IPS DF 19.7 (cell line): ENCODE data around the gene LOXL3.

ENCODE experiments used
- DNase-seq: peaks from one replicate; pipeline ENCODE4 v3.0.0-alpha.2; 2013; ENCODE audit warnings: low read depth, low spot score

The LOXL3 gene

DNA sequence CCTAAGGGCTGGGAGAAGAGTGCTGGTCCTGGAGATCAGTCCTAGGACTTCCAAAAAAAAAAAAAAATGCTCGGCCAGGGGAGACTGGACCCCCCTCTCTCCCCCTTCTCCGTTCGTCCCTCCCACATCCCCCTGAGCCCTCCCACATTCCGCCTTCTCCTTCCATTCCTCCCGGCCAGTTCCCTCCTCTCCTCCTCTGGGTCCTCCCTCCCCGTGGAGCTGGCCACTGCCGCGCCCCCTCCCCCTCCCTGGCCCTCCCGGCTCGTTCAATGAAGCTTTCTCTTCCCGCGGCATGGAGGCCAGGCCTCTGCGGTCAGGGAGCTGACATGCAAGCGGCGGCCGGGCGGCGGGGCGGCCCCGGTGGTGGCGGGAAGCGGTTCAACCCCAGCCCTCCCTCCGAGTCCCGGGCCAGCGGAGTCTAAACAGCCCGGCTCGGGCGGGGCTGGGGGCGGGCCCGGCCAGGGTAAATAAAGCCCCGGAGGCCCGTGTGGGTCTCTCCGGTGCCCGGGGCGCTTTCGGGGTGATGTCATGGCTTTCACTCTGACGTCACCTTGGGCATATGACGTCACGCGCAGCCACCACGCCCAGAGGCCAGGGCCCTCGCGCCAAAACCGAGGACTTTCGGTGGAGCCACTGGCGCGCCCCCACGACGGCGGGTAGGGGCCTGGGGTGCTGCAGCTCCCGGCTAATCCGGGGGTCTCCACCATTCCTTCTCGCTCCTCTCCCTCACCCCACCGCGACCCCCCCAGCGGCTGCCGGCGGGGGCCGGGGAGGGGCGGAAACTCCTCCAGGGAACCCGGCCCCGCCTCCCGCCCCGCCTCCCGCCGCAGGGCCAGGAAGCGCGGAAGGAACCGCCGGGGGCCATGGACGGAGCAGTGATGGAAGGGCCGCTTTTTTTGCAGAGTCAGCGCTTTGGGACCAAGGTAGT lies at the start of gene LOXL3, which contains the start of gene DOK1:
TSS of gene LOXL3 (minus strand) at position 51 of the 928 bp plus-strand sequence. CDS start 1,308 bp downstream, outside the sequence.
TSS of gene DOK1 (plus strand) at position 829 of the 928 bp plus-strand sequence. CDS start at position 864, 35 bp downstream.
- DNase-seq, result no peak

- DNase-seq, result no peak
Measured at GRCh38 chr2:74602586-74603281, 49.0 kb upstream of the LOXL3 start.

DNA sequence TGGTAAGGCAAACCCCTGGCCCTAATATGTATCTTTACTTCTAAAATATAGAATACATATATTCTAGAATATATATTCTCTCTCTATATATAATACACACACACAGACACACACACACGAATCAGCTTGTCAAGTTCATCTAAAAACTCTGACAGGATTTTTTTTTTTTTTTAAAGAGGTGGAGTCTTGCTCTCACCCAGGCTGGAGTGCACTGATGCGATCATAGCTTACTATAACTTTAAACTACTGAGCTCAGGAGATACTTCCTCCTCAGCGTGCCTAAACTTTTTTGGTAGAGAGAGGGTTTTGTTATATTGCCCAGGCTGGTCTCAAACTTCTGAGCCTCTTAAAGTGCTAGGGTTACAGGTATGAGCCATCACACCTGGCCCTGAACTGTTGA lies 45.9 kb upstream of the LOXL3 start:
- DNase-seq, result no peak

DNA sequence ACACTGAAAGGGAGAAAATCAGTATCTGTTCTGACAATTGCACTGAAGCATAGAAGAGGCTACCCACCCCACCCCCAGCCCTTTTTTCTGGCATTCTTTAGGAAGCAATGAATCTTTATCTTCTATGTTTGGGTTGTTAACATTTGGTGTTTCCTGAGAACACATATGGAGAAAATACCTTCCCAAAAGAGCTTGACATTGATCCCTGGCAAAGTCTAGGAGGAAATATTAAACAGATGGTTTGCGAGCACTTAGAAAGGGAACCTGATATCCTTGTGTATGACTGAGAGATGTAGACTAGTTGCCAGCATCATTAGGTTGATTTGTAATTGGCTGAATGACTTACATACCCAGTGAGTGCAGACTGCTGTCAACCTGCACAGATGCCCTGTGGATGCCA lies 43.7 kb upstream of the LOXL3 start:
- no peak for DNase-seq

DNA sequence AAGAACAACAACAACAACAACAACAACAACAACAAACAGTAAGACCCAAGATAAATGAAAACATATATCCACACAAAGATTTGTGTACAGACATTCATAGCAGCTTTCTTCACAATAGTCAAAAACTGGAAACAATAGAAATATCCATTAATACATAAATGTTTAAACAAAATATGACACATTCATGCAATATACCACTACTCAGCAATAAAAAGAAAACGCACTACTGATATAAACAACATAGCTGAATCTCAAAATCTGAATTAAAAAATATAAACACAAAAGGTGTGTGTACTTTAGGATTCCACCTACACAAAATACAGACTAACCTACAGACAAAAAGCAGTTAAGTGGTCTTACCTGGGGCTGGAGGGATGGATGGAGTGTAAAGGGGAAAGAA lies 42.8 kb upstream of the LOXL3 start:
- DNase-seq, result no peak

DNA sequence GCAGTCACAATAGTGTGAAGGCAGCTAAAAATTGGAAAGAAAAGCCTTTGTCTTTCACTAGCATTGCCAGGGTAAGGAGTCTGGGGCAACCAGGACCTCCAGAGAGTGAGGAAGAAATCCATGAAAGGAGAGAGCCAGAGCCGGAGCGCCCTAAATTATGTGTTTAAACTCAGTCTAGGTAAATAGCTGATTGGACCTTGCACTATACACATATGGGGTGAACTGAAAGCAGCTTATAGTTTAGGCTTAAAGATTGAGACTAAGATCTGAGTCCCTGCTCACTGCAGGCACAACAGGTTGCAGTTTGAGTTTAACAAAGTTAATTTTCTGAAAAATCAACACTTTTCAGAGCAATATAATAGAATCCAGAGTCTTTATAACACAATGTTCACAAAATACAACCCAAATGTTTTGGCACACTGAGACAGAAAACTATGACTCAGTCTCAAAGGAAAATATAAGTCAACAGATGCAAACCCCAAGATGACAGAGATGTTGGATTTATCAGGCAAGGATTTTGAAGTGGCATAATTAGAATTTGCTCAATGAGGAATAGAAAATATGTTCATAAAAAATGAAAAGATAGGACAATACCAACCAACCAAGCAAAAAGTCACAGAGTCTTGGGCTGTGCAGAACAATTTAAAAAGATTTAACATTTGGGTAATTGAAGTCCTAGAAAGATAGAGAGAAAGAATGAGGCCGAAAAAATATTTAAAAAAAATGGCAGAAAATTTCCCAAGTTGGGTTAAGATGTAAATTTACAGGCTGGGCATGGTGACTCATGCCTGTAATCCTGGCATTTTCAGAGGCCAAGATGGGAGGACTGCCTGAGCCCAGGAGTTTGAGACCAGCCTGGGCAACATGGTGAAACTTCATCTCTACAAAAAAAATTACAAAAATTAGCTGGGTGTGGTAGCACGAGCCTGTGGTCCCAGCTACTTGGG lies 40.4 kb upstream of the LOXL3 start:
- no peak for DNase-seq

GRCh38 chr2:74588664-74589063 lies 34.9 kb upstream of the LOXL3 start:
- no peak for DNase-seq

DNA sequence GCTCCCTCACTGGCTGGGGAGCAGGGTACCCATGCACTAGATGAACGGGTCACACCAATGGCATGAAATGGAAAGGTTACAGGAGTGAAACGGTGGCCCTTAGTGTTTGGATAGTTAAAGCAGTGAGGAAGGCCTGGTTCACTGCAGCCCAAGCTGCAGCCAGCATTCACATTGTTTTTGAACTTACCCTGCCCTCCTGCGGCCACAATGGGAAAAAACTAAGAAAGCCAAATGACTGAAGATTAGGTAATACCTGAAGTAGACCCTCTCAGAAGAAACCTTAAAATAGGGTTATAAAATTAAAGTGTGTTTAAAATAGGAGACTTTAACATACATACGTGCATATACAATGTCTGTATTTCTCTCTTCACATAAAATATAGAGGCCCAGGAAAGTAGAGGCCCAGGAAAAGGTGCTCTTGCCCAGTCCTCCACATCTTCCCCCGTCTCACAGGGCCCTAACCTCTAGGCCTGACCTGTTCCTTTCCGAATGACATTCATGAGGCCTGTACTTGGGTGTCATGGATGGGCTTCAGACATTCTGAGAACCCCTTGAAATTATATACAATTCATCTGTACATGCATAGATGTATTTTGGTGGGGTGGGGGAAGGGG lies 34.0 kb upstream of the LOXL3 start:
- peak; percentile 33 for DNase-seq

DNA sequence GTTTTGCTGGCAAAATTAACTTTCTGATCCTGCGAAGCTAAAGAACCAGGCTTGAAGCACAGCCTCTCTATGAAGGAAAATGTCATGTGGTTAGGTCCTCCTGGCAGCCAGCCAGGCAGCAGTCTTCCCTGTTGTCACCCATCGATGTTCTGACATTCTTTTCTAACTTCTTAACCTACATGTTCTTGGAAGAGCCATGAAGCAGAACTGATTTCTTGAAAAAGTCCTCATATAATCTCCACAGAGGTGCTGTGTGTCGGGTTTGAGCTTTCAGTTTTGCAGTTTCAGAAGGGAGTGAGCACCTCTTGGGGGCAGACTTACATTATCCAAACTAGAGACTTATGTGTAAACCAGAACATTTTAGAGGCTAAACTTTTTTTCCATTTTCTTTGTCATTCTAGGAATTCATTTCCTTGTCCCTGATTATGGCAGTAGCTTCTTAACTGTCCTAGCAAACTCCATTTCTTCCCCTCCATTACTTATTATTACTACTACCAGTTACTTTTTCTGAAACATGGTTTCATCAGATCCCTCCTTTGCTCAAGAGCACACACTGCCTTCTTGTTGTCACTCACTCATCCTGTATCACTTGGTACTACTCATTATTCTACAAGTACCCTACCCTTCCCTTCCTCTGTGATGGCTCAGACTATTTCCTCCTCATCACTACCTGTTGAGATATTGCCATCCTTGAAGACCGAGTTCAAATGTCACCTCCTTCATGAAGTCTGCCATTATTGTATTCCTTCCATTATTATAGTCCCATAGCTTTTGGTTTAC lies 31.9 kb upstream of the LOXL3 start:
- DNase-seq, result no peak

GRCh38 chr2:74584088-74584645 lies 30.4 kb upstream of the LOXL3 start:
- no peak for DNase-seq

DNA sequence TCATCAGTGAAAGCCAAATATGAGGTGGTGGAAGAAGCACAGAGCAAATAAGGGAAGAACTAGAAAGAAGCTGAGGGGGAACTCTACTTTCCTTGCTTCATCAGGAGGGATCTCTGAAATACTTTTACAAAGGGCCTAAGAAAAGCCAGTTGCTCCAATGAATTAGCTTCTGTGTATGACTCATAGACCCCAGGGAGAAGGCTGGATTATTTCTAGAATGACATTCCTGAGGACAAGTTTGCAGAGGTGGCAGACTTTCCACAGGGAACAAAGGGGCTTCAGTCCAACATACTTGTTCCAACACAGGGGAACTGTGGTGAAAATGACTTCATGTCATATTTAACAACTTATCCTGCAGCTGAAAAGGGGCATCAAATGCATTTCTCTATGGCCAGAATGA lies 29.8 kb upstream of the LOXL3 start:
- no peak for DNase-seq

GRCh38 chr2:74582184-74582583 lies 28.4 kb upstream of the LOXL3 start:
- DNase-seq, result no peak

DNA sequence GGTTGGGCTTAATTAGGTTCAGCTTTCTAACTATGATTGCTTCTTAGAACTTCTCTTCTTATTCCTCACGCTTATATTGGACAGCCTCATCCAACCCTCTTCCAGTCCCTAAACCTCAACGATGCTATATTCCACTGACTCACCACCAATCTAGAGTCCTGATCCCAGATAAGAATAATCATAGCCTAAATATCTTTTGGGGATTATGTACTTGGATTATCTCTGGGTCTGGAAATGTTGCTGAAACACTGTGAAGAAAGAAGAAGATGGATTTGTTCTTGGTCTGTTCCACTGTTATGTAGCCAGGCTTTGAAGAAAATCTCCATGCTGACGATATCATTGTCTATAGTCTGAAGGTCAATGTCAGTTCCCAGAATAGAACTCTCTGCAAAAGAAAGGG lies 27.7 kb upstream of the LOXL3 start:
- no peak for DNase-seq

- DNase-seq, result no peak
Measured at GRCh38 chr2:74578408-74578807, 24.7 kb upstream of the LOXL3 start.

DNA sequence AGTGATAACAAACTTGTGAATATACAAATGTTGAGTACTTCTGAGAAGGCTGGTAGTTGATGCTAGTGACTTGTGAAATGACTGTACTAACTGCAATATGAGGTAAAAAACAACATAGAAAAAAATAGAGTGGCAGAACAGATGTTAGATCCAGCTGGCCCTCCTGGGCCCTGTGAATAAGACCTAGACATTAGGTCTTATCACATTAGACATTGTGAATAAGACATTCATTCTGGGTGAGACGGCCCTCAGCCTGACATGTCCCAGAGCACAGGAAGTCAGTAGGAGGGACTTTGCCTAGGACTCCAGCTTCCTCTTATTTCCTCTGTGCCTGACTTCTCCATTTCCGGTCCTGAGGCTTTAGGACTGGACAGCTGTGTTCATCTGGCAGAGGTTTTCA lies 23.7 kb upstream of the LOXL3 start:
- DNase-seq, result no peak

DNA sequence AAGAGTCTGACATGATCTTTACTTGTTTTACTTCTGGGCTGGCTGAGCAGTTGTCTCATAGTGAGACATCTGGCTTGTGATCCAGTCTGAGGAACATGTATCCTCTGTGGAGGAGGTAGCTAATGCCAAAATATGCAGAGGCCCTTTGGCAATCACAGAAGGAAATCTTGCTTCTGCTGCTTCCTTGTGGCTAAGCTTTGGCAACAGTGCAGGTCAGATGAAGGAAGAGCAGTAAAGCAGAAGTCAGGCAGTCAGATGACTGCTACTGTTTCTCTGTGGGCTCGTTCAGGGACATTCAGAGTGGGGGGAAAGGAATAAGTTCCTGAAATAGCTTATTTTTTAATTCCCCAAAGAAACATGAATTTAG lies 23.1 kb upstream of the LOXL3 start:
- DNase-seq, result no peak

DNA sequence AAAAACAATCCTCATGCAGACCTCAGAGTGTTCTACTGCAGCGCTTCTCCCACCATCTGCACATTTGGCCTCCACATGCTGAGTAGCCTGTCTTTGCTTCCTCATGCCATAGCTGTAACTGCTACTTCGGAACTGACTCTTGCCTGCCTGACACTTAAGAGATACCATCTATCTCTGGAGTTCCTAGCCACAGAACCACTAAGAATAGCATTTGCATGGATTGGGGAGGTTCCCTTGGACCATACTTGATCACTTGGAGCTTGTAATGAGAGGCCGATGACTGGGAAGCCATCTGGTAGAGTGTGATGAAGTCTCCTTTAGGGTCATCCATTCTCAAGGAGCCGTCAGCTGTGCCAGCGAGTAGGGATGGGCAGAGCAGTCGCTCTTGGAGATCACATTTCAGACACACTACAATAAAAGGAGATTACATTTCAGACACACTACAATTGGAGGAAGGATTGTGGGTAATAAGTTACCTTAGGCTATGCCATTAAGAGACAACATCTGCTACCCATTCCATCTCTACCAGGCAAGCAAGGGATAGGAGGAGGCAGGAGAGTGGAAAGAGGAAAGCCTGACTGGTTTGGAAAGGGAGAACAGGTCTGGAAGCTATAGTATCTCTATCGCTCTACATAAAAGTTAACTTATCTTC lies 22.6 kb upstream of the LOXL3 start:
- DNase-seq, result no peak

DNA sequence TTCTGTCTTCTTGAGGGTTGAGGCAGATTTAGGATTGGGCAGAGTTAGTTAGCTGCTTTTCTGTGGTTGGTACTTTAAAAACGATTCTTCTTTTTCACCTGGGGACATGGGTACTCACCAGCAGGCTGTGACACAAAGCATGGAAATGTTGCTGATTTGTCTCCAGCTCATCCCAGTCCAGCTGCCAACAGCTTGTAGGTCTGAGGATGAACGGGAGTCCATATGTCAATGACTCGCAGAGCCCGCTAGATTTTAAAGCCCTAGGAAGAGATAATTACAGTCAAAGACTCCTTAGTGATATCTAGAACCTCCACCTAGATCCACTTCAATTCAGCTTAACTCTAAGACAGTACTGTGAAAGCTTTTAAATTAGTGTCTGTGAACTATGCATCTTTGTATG lies 21.6 kb upstream of the LOXL3 start:
- no peak for DNase-seq

- DNase-seq, result no peak
Measured at GRCh38 chr2:74573747-74574562, 20.2 kb upstream of the LOXL3 start.
